Activated naive CD8-positive, alpha-beta T cell treated with anti-CD3 and anti-CD28 coated beads, Interleukin-2, amount 10 ng/mL, durations not matched to agents 7 days and 5 days (primary cell): ENCODE results near the gene TMCO2. TPM values are rescaled to one million over a fixed set of nuclear protein-coding genes. Genes with fewer than 3 reads are reported as not detected.
"Not testable (repeated sequence)": the region's sequence is repeated elsewhere in the genome, so short reads cannot be mapped to it uniquely, and the experiment has no call there.

Experiments
- ATAC-seq: fragments of 150-1000 bp; cut with Tn5 transposase; one replicate; pipeline ENCODE4 v1.10.0; 2021; ENCODE audit warnings: low read depth, moderate library complexity
- POLR2A ChIA-PET: fragments of 350-600 bp; sonication (Branson Sonifier 250); formaldehyde crosslinking; loops from one replicate; lab custom pipeline; 2021; ENCODE audit warnings: antibody characterized with exemption; lab: Charles Lee
- DNase-seq: peaks from one replicate; pipeline ENCODE4 v3.0.0; 2021
- H3K27ac Mint-ChIP-seq: one replicate; pipeline ENCODE4 v1.8.0; 2022; ENCODE audit warnings: mild to moderate bottlenecking, mixed read lengths
- H3K27me3 Mint-ChIP-seq: one replicate; pipeline ENCODE4 v1.8.0; 2022; ENCODE audit warnings: mild to moderate bottlenecking, moderate library complexity, mixed read lengths
- H3K36me3 Mint-ChIP-seq: one replicate; pipeline ENCODE4 v1.8.0; 2021; ENCODE audit warnings: mild to moderate bottlenecking, mixed read lengths
- H3K4me1 Mint-ChIP-seq: one replicate; pipeline ENCODE4 v1.8.0; 2021; ENCODE audit warnings: mixed read lengths
- H3K4me3 Mint-ChIP-seq: one replicate; pipeline ENCODE4 v1.8.0; 2022; ENCODE audit warnings: mild to moderate bottlenecking, moderate library complexity, mixed read lengths
- H3K9me3 Mint-ChIP-seq: one replicate; pipeline ENCODE4 v1.8.0; 2021; ENCODE audit warnings: mixed read lengths
- total RNA-seq, 2 experiments: library from RNA; stranded (reverse); gene quantifications; one replicate each; pipeline ENCODE4 v1.2.3, GENCODE V29; 2021

Gene TMCO2
- total RNA-seq, result not detected

- H3K36me3 Mint-ChIP-seq, result no peaks in the 10 kb centered on the region
- POLR2A ChIA-PET, result interaction anchor here (2.0 kb wide), 1 partner anchor 10 kb away, joined by 6 read pairs; the partner anchor contains the start of gene ZMPSTE24
- ATAC-seq (no peak), DNase-seq (no peak)
- no peak within 1 kb of the TSS for H3K4me3 Mint-ChIP-seq
- H3K4me1 Mint-ChIP-seq, result peaks cover 18% of the 10 kb centered on the region
- no peaks in the 10 kb centered on the region for H3K9me3 Mint-ChIP-seq
- H3K27me3 Mint-ChIP-seq, result no peaks in the 10 kb centered on the region
- no peak within 1 kb of the TSS for H3K27ac Mint-ChIP-seq
These were observed at the start of gene TMCO2 for GRCh38 chr1:40247655-40248054. TSS of gene TMCO2 (plus strand) at chr1:40247937. CDS start at chr1:40247994, 57 bp downstream.

- Mint-ChIP-seq H3K9me3 (no peaks in the 10 kb centered on the region), H3K4me3 (no peak overlapping the region), H3K27me3 (no peaks in the 10 kb centered on the region), H3K36me3 (peaks cover 27% of the 10 kb centered on the region), H3K4me1 (peaks cover 9% of the 10 kb centered on the region), H3K27ac (no peak overlapping the region)
- DNase-seq (no peak), ATAC-seq (no peak)
- POLR2A ChIA-PET, result no interaction called here
These were observed 48.6 kb upstream of the TMCO2 start for GRCh38 chr1:40199126-40199525.

- Mint-ChIP-seq H3K27ac (no peak overlapping the region), H3K36me3 (peaks cover 27% of the 10 kb centered on the region)
- POLR2A ChIA-PET, result no interaction called here
These were observed 42.9 kb upstream of the TMCO2 start for GRCh38 chr1:40204856-40205255.

GRCh38 chr1:40210511-40211204 is 37.1 kb upstream of the TMCO2 start:
- H3K27ac Mint-ChIP-seq, result no peak overlapping the region

More at GRCh38 chr1:40204856-40205255, 42.9 kb upstream of the TMCO2 start:
- peaks cover 16% of the 10 kb centered on the region for H3K4me1 Mint-ChIP-seq
- ATAC-seq, result no peak
- no peak for DNase-seq
- no peaks in the 10 kb centered on the region for H3K9me3 Mint-ChIP-seq
- no peaks in the 10 kb centered on the region for H3K27me3 Mint-ChIP-seq
- no peak overlapping the region for H3K4me3 Mint-ChIP-seq

GRCh38 chr1:40218333-40218732 is 29.4 kb upstream of the TMCO2 start:
- POLR2A ChIA-PET, result no interaction called here
- ATAC-seq (no peak), DNase-seq (no peak)
- no peak overlapping the region for H3K27ac Mint-ChIP-seq
- peaks cover 16% of the 10 kb centered on the region for H3K4me1 Mint-ChIP-seq
- no peaks in the 10 kb centered on the region for H3K27me3 Mint-ChIP-seq
- H3K4me3 Mint-ChIP-seq, result no peak overlapping the region
- no peaks in the 10 kb centered on the region for H3K9me3 Mint-ChIP-seq
- peaks cover 29% of the 10 kb centered on the region for H3K36me3 Mint-ChIP-seq

More at GRCh38 chr1:40210511-40211204, 37.1 kb upstream of the TMCO2 start:
- no peaks in the 10 kb centered on the region for H3K27me3 Mint-ChIP-seq
- H3K9me3 Mint-ChIP-seq, result no peaks in the 10 kb centered on the region
- DNase-seq (no peak), ATAC-seq (no peak)
- POLR2A ChIA-PET, result no interaction called here
- H3K36me3 Mint-ChIP-seq, result peaks cover 30% of the 10 kb centered on the region
- no peak overlapping the region for H3K4me3 Mint-ChIP-seq
- peaks cover 13% of the 10 kb centered on the region for H3K4me1 Mint-ChIP-seq

GRCh38 chr1:40221471-40221905 is 26.2 kb upstream of the TMCO2 start:
- H3K4me3 Mint-ChIP-seq, DNase-seq, POLR2A ChIA-PET, H3K27ac Mint-ChIP-seq, H3K9me3 Mint-ChIP-seq, H3K27me3 Mint-ChIP-seq, ATAC-seq: not testable (repeated sequence)
- Mint-ChIP-seq H3K36me3 (peaks cover 22% of the 10 kb centered on the region), H3K4me1 (peaks cover 15% of the 10 kb centered on the region)

GRCh38 chr1:40221977-40222772 is 25.6 kb upstream of the TMCO2 start:
- Mint-ChIP-seq H3K27ac (no peak overlapping the region), H3K4me3 (no peak overlapping the region), H3K27me3 (no peaks in the 10 kb centered on the region), H3K9me3 (no peaks in the 10 kb centered on the region), H3K36me3 (peaks cover 19% of the 10 kb centered on the region), H3K4me1 (peaks cover 15% of the 10 kb centered on the region)
- POLR2A ChIA-PET, result no interaction called here
- ATAC-seq (no peak), DNase-seq (no peak)

GRCh38 chr1:40224040-40224439 is 23.7 kb upstream of the TMCO2 start:
- POLR2A ChIA-PET, result interaction anchor here (0.6 kb wide), 1 partner anchor 50 kb away, joined by 3 read pairs; no protein-coding TSS in a partner anchor
- ATAC-seq, result no peak
- peaks cover 13% of the 10 kb centered on the region for H3K4me1 Mint-ChIP-seq
- H3K27me3 Mint-ChIP-seq, result no peaks in the 10 kb centered on the region
- no peaks in the 10 kb centered on the region for H3K9me3 Mint-ChIP-seq
- H3K4me3 Mint-ChIP-seq, result no peak overlapping the region
- no peak overlapping the region for H3K27ac Mint-ChIP-seq
- no peak for DNase-seq
- peaks cover 17% of the 10 kb centered on the region for H3K36me3 Mint-ChIP-seq

- no peak overlapping the region for H3K4me3 Mint-ChIP-seq
- DNase-seq, result no peak
- H3K27me3 Mint-ChIP-seq, result no peaks in the 10 kb centered on the region
- peaks cover 19% of the 10 kb centered on the region for H3K4me1 Mint-ChIP-seq
- H3K9me3 Mint-ChIP-seq, result no peaks in the 10 kb centered on the region
- H3K36me3 Mint-ChIP-seq, result peaks cover 24% of the 10 kb centered on the region
- POLR2A ChIA-PET, result no interaction called here
- no peak for ATAC-seq
- no peak overlapping the region for H3K27ac Mint-ChIP-seq
These were observed 21.5 kb upstream of the TMCO2 start for GRCh38 chr1:40226192-40226591.

GRCh38 chr1:40232444-40232843 is 15.3 kb upstream of the TMCO2 start:
- POLR2A ChIA-PET, result interaction anchor here (1.3 to 2.1 kb wide), 2 partner anchors 10 to 25 kb away, joined by 5 to 15 read pairs; partner anchors contain the start of gene ZMPSTE24

GRCh38 chr1:40239626-40240025 is 8.1 kb upstream of the TMCO2 start:
- Mint-ChIP-seq H3K27me3 (no peaks in the 10 kb centered on the region), H3K9me3 (no peaks in the 10 kb centered on the region), H3K27ac (no peak overlapping the region), H3K4me3 (no peak overlapping the region), H3K36me3 (peaks cover 47% of the 10 kb centered on the region), H3K4me1 (peaks cover 24% of the 10 kb centered on the region)
- no peak for DNase-seq
- POLR2A ChIA-PET, result interaction anchor here (4.3 kb wide), 1 partner anchor 18 kb away, joined by 29 read pairs; the partner anchor contains the start of gene ZMPSTE24
- no peak for ATAC-seq

More at GRCh38 chr1:40232444-40232843, 15.3 kb upstream of the TMCO2 start:
- Mint-ChIP-seq H3K4me1 (peaks cover 29% of the 10 kb centered on the region), H3K4me3 (peak overlapping the region; percentile 55), H3K36me3 (peaks cover 56% of the 10 kb centered on the region), H3K9me3 (no peaks in the 10 kb centered on the region), H3K27ac (peak overlapping the region; percentile 77), H3K27me3 (no peaks in the 10 kb centered on the region)
- ATAC-seq (peak; percentile 99), DNase-seq (peak; percentile 55)

- ATAC-seq (no peak), DNase-seq (no peak)
- Mint-ChIP-seq H3K27me3 (no peaks in the 10 kb centered on the region), H3K27ac (no peak overlapping the region), H3K4me1 (peaks cover 27% of the 10 kb centered on the region), H3K4me3 (no peak overlapping the region), H3K9me3 (no peaks in the 10 kb centered on the region), H3K36me3 (peaks cover 46% of the 10 kb centered on the region)
- POLR2A ChIA-PET, result interaction anchor here (4.3 kb wide), 1 partner anchor 17 kb away, joined by 29 read pairs; the partner anchor contains the start of gene ZMPSTE24
These were observed 7.3 kb upstream of the TMCO2 start for GRCh38 chr1:40240390-40240789.

GRCh38 chr1:40241362-40241761 is 6.4 kb upstream of the TMCO2 start:
- Mint-ChIP-seq H3K4me3 (peak overlapping the region; percentile 52), H3K27ac (peak overlapping the region; percentile 79), H3K27me3 (no peaks in the 10 kb centered on the region), H3K9me3 (no peaks in the 10 kb centered on the region), H3K36me3 (peaks cover 38% of the 10 kb centered on the region), H3K4me1 (peaks cover 27% of the 10 kb centered on the region)
- peak; percentile 17 for ATAC-seq
- POLR2A ChIA-PET, result interaction anchor here (0.6 to 4.3 kb wide), 6 partner anchors 8 to 450 kb away, joined by 3 to 29 read pairs (median 4); partner anchors contain the start of gene ZMPSTE24
- DNase-seq, result no peak
